Measurements from ENCODE around the gene FECH. TPM values are rescaled to one million over a fixed set of nuclear protein-coding genes. Genes with fewer than 3 reads are reported as not detected.

The FECH gene
- total RNA-seq, 1 experiment from 2014 or later, result 24.1 TPM

GRCh38 chr18:57621246-57621604, 34.7 kb upstream of the FECH start:
- Histone ChIP-seq H3K23ac (ENCODE audit: insufficient read length, low read depth, low read length) (no peak overlapping the region), H2BK20ac (ENCODE audit: low read depth, low read length, poor library complexity, severe bottlenecking) (peak overlapping the region; percentile 32), H4K5ac (ENCODE audit: insufficient read length, low read depth, low read length) (peak overlapping the region; percentile 89), H4K20me1 (ENCODE audit: control insufficient read depth, insufficient read depth, insufficient read length) (no peaks in the 10 kb centered on the region), H3K4ac (ENCODE audit: low read depth, low read length) (peak overlapping the region; percentile 25; the same call in 1 of the 2 replicates), H2AK5ac (ENCODE audit: insufficient read length, low read length) (no peak overlapping the region), H4K91ac (ENCODE audit: insufficient read length, low read depth, low read length) (no peak overlapping the region), H3K79me1 (ENCODE audit: insufficient read depth, low read depth, low read length, poor library complexity, severe bottlenecking) (peaks cover 7% of the 10 kb centered on the region), H2BK5ac (ENCODE audit: insufficient read length, low read length) (peak overlapping the region; percentile 20), H3K4me1 (ENCODE audit: insufficient read depth, low read length) (peaks cover 2% of the 10 kb centered on the region; the same call in 1 of the 2 replicates), H3K23me2 (ENCODE audit: insufficient read length, low read depth, low read length, poor library complexity, severe bottlenecking) (no peaks in the 10 kb centered on the region), H4K8ac (replicated peaks; ENCODE audit: insufficient read length, low read depth, low read length) (no peak overlapping the region), H3K27ac (ENCODE audit: insufficient read length, low read depth, low read length) (peak overlapping the region; percentile 61), H2BK120ac (ENCODE audit: low read depth, low read length, poor library complexity, severe bottlenecking) (no peak overlapping the region), H3K18ac (ENCODE audit: insufficient read length, low read depth, low read length) (peak overlapping the region; percentile 82), H3T11ph (ENCODE audit: low read length) (no peak overlapping the region), H3K9ac (ENCODE audit: extremely low read depth, insufficient read length, low read length) (peak overlapping the region; percentile 94), H3K56ac (ENCODE audit: insufficient read length, low read depth, low read length) (no peak overlapping the region), H3K9me3 (ENCODE audit: control insufficient read depth, low read depth, low read length) (no peaks in the 10 kb centered on the region), H2AFZ (ENCODE audit: low read length) (no peak overlapping the region), H3K79me2 (ENCODE audit: insufficient read depth, low read length) (peaks cover 4% of the 10 kb centered on the region; the same call in 1 of the 2 replicates), H3K4me2 (ENCODE audit: insufficient read depth, insufficient read length, low read length) (peak overlapping the region; percentile 15), H3K14ac (ENCODE audit: insufficient read depth, low read length) (peak overlapping the region; percentile 89), H3K27me3 (ENCODE audit: insufficient read depth, low read length) (no peaks in the 10 kb centered on the region), H2BK12ac (ENCODE audit: insufficient read length, low read depth, low read length) (no peak overlapping the region), H2BK15ac (ENCODE audit: low read depth, low read length) (no peak overlapping the region)
- Mint-ChIP-seq H3K27ac (peak overlapping the region; percentile 98 to 99 (median 98)), H3K4me3 (peak overlapping the region; percentile 94 to 96), H3K9me3 (no peaks in the 10 kb centered on the region; a peak in 1 of 5 replicates), H3K27me3 (ENCODE audit: low read depth) (no peaks in the 10 kb centered on the region), H3K36me3 (ENCODE audit: insufficient read depth in 1 of 3, low read depth in 3 of 3) (peaks cover 17 to 41% (median 33%) of the 10 kb centered on the region in 3 experiments; a peak in 6 of 7 replicates), H3K4me1 (peaks cover 7 to 10% of the 10 kb centered on the region in 2 experiments; a peak in 3 of 4 replicates)
- WGBS (ENCODE audit: extremely low coverage, insufficient read length, low lambda C conversion rate), result no CpG with 5 or more reads among the region's 20 CpGs
- TF ChIP-seq CTCF (conservative IDR thresholded peaks at IDR 0.05), result no peak
- no peak for DNase-seq

Data from H9 (cell line).